Hepatocyte (in vitro differentiated cells): ENCODE results near the gene MGAT5.

Experiments used
- EZH2 ChIP-seq: fragments of 200-600 bp; sonication (generic); IDR thresholded peaks from 2 replicates; pipeline ENCODE4 v1.6.1; 2016; ENCODE audit warnings: antibody characterized with exemption, mild to moderate bottlenecking, borderline replicate concordance
- EZH2phosphoT487 ChIP-seq: fragments of 200-600 bp; sonication (generic); IDR thresholded peaks from one replicate; pipeline ENCODE4 v1.6.1; 2018; ENCODE audit warnings: antibody characterized with exemption, mild to moderate bottlenecking, low read depth, moderate library complexity; ENCODE audit not compliant: unreplicated experiment, severe bottlenecking
- TF ChIP-seq, protein P1 (sequence below): fragments of 200-600 bp; sonication (generic); IDR thresholded peaks from 2 replicates; pipeline ENCODE4 v1.5.1; 2016; ENCODE audit warnings: antibody characterized with exemption, mild to moderate bottlenecking; ENCODE audit not compliant: poor library complexity

DNA sequence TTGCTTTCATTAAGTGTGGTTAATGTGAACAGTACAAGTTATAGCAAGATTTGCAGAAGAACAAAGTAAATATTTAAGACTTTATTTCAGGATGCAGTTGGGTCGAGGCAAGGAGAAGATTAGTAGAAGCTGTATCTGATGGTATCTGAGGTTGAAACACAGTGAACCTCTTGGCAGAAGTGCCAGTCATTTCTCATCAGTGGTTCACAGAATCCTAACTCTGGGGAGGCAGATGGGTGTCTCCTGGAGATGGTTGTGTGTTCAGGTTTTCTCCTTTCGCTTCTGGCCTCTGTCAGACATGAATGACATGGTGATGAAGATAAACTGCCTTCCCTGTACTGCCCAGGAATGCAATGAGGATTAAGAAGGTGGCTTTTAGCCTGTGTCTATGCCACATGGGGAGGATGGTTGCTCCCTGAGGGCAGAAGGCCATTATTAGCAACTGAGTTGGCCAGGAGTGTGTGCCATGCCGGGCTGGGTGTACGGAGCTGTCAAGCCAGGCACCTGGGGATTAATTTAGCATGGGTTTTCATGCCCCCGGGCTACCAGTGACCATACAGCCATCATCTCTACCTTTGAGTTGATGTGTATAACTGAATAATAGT, 28.0 kb downstream of the MGAT5 start:
- TF ChIP-seq, protein P1, sequence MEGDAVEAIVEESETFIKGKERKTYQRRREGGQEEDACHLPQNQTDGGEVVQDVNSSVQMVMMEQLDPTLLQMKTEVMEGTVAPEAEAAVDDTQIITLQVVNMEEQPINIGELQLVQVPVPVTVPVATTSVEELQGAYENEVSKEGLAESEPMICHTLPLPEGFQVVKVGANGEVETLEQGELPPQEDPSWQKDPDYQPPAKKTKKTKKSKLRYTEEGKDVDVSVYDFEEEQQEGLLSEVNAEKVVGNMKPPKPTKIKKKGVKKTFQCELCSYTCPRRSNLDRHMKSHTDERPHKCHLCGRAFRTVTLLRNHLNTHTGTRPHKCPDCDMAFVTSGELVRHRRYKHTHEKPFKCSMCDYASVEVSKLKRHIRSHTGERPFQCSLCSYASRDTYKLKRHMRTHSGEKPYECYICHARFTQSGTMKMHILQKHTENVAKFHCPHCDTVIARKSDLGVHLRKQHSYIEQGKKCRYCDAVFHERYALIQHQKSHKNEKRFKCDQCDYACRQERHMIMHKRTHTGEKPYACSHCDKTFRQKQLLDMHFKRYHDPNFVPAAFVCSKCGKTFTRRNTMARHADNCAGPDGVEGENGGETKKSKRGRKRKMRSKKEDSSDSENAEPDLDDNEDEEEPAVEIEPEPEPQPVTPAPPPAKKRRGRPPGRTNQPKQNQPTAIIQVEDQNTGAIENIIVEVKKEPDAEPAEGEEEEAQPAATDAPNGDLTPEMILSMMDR, result no peak
- no peak for TF ChIP-seq EZH2
- TF ChIP-seq EZH2phosphoT487, result no peak
